ENCODE data around the gene EPHB1. TPM values are rescaled to one million over a fixed set of nuclear protein-coding genes. Genes with fewer than 3 reads are reported as not detected.

Gene EPHB1
- polyA plus RNA-seq, 1 of the 3 experiments (the other 2 are of a cell fraction): 1.2 TPM

DNA sequence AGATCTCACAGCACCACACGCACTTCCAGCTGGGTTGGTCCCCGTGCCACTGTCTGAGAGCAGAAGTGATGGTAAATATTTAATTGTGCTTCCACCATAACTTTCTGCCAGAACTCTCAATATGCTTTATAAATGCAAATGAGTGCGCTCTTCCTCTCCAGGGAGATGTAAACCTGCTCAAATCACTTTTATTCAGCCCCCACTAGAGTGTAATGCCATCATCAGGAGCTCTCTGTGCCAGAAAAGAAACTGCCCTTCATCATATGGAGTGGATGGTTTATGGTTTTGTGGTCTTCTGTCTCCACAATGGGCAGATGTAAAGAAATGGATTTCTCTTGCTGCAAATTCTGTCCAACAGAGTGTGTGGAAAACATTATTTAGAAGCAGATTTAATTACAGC lies 127.0 kb downstream of the EPHB1 start:
- no peaks in the 10 kb centered on the region for H3K27me3 ChIP-seq (ENCODE audit: insufficient read depth)
- no peak overlapping the region for H3K9ac ChIP-seq
- DNase-seq: no peak
- ChIA-PET POLR2A (no interaction called here), CTCF (no interaction called here)
- no peaks in the 10 kb centered on the region for H3K36me3 ChIP-seq (replicated peaks in 1 of 2; ENCODE audit: control insufficient read depth in 1 of 2, insufficient read depth in 2 of 2, low read length in 1 of 2)
- H2AFZ ChIP-seq (ENCODE audit: low read depth): no peak overlapping the region
- no peaks in the 10 kb centered on the region for H3K9me2 ChIP-seq
- no peaks in the 10 kb centered on the region for H3K4me1 ChIP-seq (ENCODE audit: control insufficient read depth in 1 of 2, insufficient read depth in 2 of 2, low read depth in 1 of 2, low read length in 1 of 2)
- H4K20me1 ChIP-seq (ENCODE audit: insufficient read depth): no peaks in the 10 kb centered on the region
- no peaks in the 10 kb centered on the region for H3K79me2 ChIP-seq (ENCODE audit: insufficient read depth)
- H3K9me3 ChIP-seq: 0 out of 2 replicates have a peak, but pooled peaks cover 4% of the 10 kb centered on the region
- H3F3A ChIP-seq (replicated peaks; ENCODE audit: insufficient read depth): no peaks in the 10 kb centered on the region
- TF ChIP-seq, protein P1, sequence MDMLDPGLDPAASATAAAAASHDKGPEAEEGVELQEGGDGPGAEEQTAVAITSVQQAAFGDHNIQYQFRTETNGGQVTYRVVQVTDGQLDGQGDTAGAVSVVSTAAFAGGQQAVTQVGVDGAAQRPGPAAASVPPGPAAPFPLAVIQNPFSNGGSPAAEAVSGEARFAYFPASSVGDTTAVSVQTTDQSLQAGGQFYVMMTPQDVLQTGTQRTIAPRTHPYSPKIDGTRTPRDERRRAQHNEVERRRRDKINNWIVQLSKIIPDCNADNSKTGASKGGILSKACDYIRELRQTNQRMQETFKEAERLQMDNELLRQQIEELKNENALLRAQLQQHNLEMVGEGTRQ (IDR thresholded peaks at IDR 0.05; ENCODE audit: borderline replicate concordance, low read depth, low read length): no peak
- TF ChIP-seq FOXM1 (IDR thresholded peaks at IDR 0.05; ENCODE audit: low read depth): no peak
- TF ChIP-seq, protein P2, sequence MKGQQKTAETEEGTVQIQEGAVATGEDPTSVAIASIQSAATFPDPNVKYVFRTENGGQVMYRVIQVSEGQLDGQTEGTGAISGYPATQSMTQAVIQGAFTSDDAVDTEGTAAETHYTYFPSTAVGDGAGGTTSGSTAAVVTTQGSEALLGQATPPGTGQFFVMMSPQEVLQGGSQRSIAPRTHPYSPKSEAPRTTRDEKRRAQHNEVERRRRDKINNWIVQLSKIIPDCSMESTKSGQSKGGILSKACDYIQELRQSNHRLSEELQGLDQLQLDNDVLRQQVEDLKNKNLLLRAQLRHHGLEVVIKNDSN (IDR thresholded peaks at IDR 0.05; ENCODE audit: borderline replicate concordance, low read depth): no peak
- TF ChIP-seq TAF1 (IDR thresholded peaks at IDR 0.05; ENCODE audit: borderline replicate concordance, low read depth, low read length): no peak
- TF ChIP-seq TEAD4 (IDR thresholded peaks at IDR 0.05; ENCODE audit: borderline replicate concordance, insufficient read depth): no peak
- no peak for TF ChIP-seq RXRA (IDR thresholded peaks at IDR 0.05; ENCODE audit: borderline replicate concordance, low read depth)
- no peak for TF ChIP-seq CHD2 (IDR thresholded peaks at IDR 0.05; ENCODE audit: low read length, partially characterized antibody)
- no peak for TF ChIP-seq GATA2 (CRISPR knock-in tag; IDR thresholded peaks at IDR 0.05)
- TF ChIP-seq EP300 (IDR thresholded peaks at IDR 0.05; ENCODE audit: borderline replicate concordance in 1 of 2, low read depth in 1 of 2, low read length in 1 of 2): no peak
- TF ChIP-seq POLR2AphosphoS5 (IDR thresholded peaks at IDR 0.05; ENCODE audit: low read depth, low read length): no peak
- TF ChIP-seq, protein P3, sequence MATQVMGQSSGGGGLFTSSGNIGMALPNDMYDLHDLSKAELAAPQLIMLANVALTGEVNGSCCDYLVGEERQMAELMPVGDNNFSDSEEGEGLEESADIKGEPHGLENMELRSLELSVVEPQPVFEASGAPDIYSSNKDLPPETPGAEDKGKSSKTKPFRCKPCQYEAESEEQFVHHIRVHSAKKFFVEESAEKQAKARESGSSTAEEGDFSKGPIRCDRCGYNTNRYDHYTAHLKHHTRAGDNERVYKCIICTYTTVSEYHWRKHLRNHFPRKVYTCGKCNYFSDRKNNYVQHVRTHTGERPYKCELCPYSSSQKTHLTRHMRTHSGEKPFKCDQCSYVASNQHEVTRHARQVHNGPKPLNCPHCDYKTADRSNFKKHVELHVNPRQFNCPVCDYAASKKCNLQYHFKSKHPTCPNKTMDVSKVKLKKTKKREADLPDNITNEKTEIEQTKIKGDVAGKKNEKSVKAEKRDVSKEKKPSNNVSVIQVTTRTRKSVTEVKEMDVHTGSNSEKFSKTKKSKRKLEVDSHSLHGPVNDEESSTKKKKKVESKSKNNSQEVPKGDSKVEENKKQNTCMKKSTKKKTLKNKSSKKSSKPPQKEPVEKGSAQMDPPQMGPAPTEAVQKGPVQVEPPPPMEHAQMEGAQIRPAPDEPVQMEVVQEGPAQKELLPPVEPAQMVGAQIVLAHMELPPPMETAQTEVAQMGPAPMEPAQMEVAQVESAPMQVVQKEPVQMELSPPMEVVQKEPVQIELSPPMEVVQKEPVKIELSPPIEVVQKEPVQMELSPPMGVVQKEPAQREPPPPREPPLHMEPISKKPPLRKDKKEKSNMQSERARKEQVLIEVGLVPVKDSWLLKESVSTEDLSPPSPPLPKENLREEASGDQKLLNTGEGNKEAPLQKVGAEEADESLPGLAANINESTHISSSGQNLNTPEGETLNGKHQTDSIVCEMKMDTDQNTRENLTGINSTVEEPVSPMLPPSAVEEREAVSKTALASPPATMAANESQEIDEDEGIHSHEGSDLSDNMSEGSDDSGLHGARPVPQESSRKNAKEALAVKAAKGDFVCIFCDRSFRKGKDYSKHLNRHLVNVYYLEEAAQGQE (IDR thresholded peaks at IDR 0.05; ENCODE audit: low read depth, low read length): no peak
- TF ChIP-seq JUND (IDR thresholded peaks at IDR 0.05): no peak
- TF ChIP-seq RCOR1 (IDR thresholded peaks at IDR 0.05; ENCODE audit: low read length): no peak
- no peak for TF ChIP-seq EZH2phosphoT487 (IDR thresholded peaks at IDR 0.05; ENCODE audit: borderline replicate concordance, low read depth)
- no peak for TF ChIP-seq TCF12 (IDR thresholded peaks at IDR 0.05)
- TF ChIP-seq, protein P4, sequence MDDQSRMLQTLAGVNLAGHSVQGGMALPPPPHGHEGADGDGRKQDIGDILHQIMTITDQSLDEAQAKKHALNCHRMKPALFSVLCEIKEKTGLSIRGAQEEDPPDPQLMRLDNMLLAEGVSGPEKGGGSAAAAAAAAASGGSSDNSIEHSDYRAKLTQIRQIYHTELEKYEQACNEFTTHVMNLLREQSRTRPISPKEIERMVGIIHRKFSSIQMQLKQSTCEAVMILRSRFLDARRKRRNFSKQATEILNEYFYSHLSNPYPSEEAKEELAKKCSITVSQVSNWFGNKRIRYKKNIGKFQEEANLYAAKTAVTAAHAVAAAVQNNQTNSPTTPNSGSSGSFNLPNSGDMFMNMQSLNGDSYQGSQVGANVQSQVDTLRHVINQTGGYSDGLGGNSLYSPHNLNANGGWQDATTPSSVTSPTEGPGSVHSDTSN (IDR thresholded peaks at IDR 0.05): no peak
- no peak overlapping the region for H3K4me3 ChIP-seq (ENCODE audit: low read depth in 2 of 2, low read length in 1 of 2)
- no peak overlapping the region for H3K4me2 ChIP-seq
- WGBS (ENCODE audit: low lambda C conversion rate): 27% methylated on average over 3 of the region's 3 CpGs
- no peak overlapping the region for H3K27ac ChIP-seq (ENCODE audit: low read depth in 2 of 2, low read length in 1 of 2)
